GM23338 (cell line): ENCODE measurements around the gene ZZZ3. TPM values are rescaled to one million over a fixed set of nuclear protein-coding genes. Genes with fewer than 3 reads are reported as not detected.

Experiments used
- ATAC-seq: fragments of 200-7000 bp; cut with Tn5 transposase; 3 replicates; pipeline ENCODE4 v1.9.1; 2020
- DNase-seq: peaks from one replicate; pipeline ENCODE4 v3.0.0-alpha.2; 2015; ENCODE audit warnings: low spot score
- H2AFZ ChIP-seq: fragments of 200-600 bp; sonication (generic); 2 replicates; pipeline ENCODE4 v1.8.0; 2016; ENCODE audit warnings: antibody characterized with exemption, mild to moderate bottlenecking, moderate library complexity
- H3F3A ChIP-seq: fragments of 200-600 bp; sonication (generic); replicated peaks from 2 replicates; pipeline ENCODE4 v1.8.0; 2017; ENCODE audit warnings: antibody characterized with exemption, mixed run types, low read depth
- H3K27ac ChIP-seq: fragments of 200-600 bp; sonication (generic); 2 replicates; pipeline ENCODE4 v1.6.1; 2016; ENCODE audit warnings: low read depth
- H3K27me3 ChIP-seq: fragments of 200-600 bp; sonication (generic); 2 replicates; pipeline ENCODE4 v1.8.0; 2016; ENCODE audit warnings: mild to moderate bottlenecking, mixed run types, moderate library complexity; ENCODE audit not compliant: insufficient read depth
- H3K36me3 ChIP-seq: fragments of 200-600 bp; sonication (generic); 2 replicates; pipeline ENCODE4 v1.8.0; 2016; ENCODE audit warnings: mild to moderate bottlenecking; ENCODE audit not compliant: insufficient read depth
- H3K4me1 ChIP-seq: fragments of 200-600 bp; sonication (generic); 2 replicates; pipeline ENCODE4 v1.8.0; 2016; ENCODE audit warnings: mild to moderate bottlenecking, moderate library complexity; ENCODE audit not compliant: insufficient read depth
- H3K4me2 ChIP-seq: fragments of 200-600 bp; sonication (generic); 2 replicates; pipeline ENCODE4 v1.7.1; 2017; ENCODE audit warnings: mixed run types
- H3K4me3 ChIP-seq: fragments of 200-600 bp; sonication (generic); 2 replicates; pipeline ENCODE4 v1.6.1; 2016; ENCODE audit warnings: mixed run types
- H3K79me2 ChIP-seq: fragments of 200-600 bp; sonication (generic); replicated peaks from 2 replicates; pipeline ENCODE4 v1.8.0; 2017; ENCODE audit warnings: mild to moderate bottlenecking; ENCODE audit not compliant: insufficient read depth
- H3K9me2 ChIP-seq: fragments of 200-600 bp; sonication (generic); 2 replicates; pipeline ENCODE4 v1.8.0; 2017; ENCODE audit not compliant: insufficient read depth
- H4K20me1 ChIP-seq: fragments of 200-600 bp; sonication (generic); replicated peaks from 2 replicates; pipeline ENCODE4 v1.8.0; 2017; ENCODE audit warnings: mild to moderate bottlenecking; ENCODE audit not compliant: insufficient read depth
- H3K27ac Mint-ChIP-seq: 2 replicates; pipeline ENCODE4 v1.8.0; 2020; ENCODE audit warnings: inconsistent platforms, mild to moderate bottlenecking, moderate library complexity, mixed read lengths
- H3K27me3 Mint-ChIP-seq: 3 replicates; pipeline ENCODE4 v1.8.0; 2022; ENCODE audit warnings: low read depth, mild to moderate bottlenecking, moderate library complexity, mixed read lengths, inconsistent platforms; ENCODE audit not compliant: insufficient read depth, poor library complexity
- H3K36me3 Mint-ChIP-seq: 3 replicates; pipeline ENCODE4 v1.8.0; 2021; ENCODE audit warnings: low read depth, mild to moderate bottlenecking, inconsistent platforms, moderate library complexity, mixed read lengths
- H3K4me1 Mint-ChIP-seq: 3 replicates; pipeline ENCODE4 v1.8.0; 2020; ENCODE audit warnings: mild to moderate bottlenecking, inconsistent platforms, mixed read lengths
- H3K4me3 Mint-ChIP-seq: 3 replicates; pipeline ENCODE4 v1.8.0; 2021; ENCODE audit warnings: moderate library complexity, mild to moderate bottlenecking, inconsistent platforms, mixed read lengths
- H3K9me3 Mint-ChIP-seq: 3 replicates; pipeline ENCODE4 v1.8.0; 2020; ENCODE audit warnings: moderate library complexity, mild to moderate bottlenecking, inconsistent platforms, mixed read lengths
- CREB1 ChIP-seq: fragments of 250-450 bp; sonication (Bioruptor Pico); IDR thresholded peaks from 2 replicates; pipeline ENCODE4 v1.5.0; 2020; ENCODE audit warnings: low read depth, mild to moderate bottlenecking, moderate library complexity
- EZH2 ChIP-seq: fragments of 200-600 bp; sonication (generic); IDR thresholded peaks from one replicate; pipeline ENCODE4 v1.8.0; 2017; ENCODE audit warnings: antibody characterized with exemption, mild to moderate bottlenecking, low read depth; ENCODE audit not compliant: unreplicated experiment
- EZH2phosphoT487 ChIP-seq: fragments of 200-600 bp; sonication (generic); IDR thresholded peaks from one replicate; pipeline ENCODE4 v1.8.1; 2018; ENCODE audit warnings: antibody characterized with exemption; ENCODE audit not compliant: unreplicated experiment
- JUNB ChIP-seq: IDR thresholded peaks from one replicate; pipeline ENCODE4 v1.6.1; 2016; ENCODE audit warnings: antibody characterized with exemption; ENCODE audit not compliant: unreplicated experiment
- NANOG ChIP-seq: IDR thresholded peaks from 2 replicates; pipeline ENCODE4 v1.6.1; 2016; ENCODE audit warnings: antibody characterized with exemption, borderline replicate concordance
- POLR2AphosphoS5 ChIP-seq: IDR thresholded peaks from 2 replicates; pipeline ENCODE4 v1.6.1; 2016; ENCODE audit warnings: antibody characterized with exemption, low read depth
- STAT1 ChIP-seq: IDR thresholded peaks from one replicate; pipeline ENCODE4 v1.6.1; 2016; ENCODE audit warnings: antibody characterized with exemption; ENCODE audit not compliant: unreplicated experiment
- ZNF114 ChIP-seq: fragments of 250-450 bp; sonication (Bioruptor Pico); IDR thresholded peaks from 2 replicates; pipeline ENCODE4 v1.5.0; 2020; ENCODE audit warnings: mild to moderate bottlenecking, moderate library complexity
- ZNF331 ChIP-seq: fragments of 250-450 bp; sonication (Bioruptor Pico); IDR thresholded peaks from 2 replicates; pipeline ENCODE4 v1.5.0; 2020; ENCODE audit warnings: low read depth, mild to moderate bottlenecking, moderate library complexity
- polyA plus RNA-seq: library from polyadenylated mRNA; unstranded; fragments of >200 nt; fragmentation: Nextera tagmentation; extraction: Ambion mirVana; gene quantifications from 2 replicates; pipeline ENCODE4 v1.2.1, GENCODE V29; 2016
- total RNA-seq: library from RNA; depleted of rRNA; stranded (reverse); fragments of >200 nt; shearing (Covaris generic); gene quantifications from 2 replicates; pipeline ENCODE4 v1.2.3, GENCODE V29; 2014
- TF ChIP-seq, protein P1 (sequence below), 2 experiments: fragments of 200-600 bp in 1 of 2; sonication (generic) in 1 of 2; conservative IDR thresholded peaks; 2 replicates each; pipeline versions ENCODE4 v1.5.1 to v1.6.1; 2016 to 2017; ENCODE audit warnings: antibody characterized with exemption in 2 of 2, low read depth in 2 of 2, mild to moderate bottlenecking in 2 of 2, moderate library complexity in 1 of 2
- TF ChIP-seq, protein P2 (sequence below): fragments of 250-450 bp; sonication (Bioruptor Pico); IDR thresholded peaks from 2 replicates; pipeline ENCODE4 v1.5.0; 2020; ENCODE audit warnings: mild to moderate bottlenecking, moderate library complexity
- TF ChIP-seq, protein P3 (sequence below): IDR thresholded peaks from one replicate; pipeline ENCODE4 v1.6.1; 2018; ENCODE audit warnings: antibody characterized with exemption; ENCODE audit not compliant: unreplicated experiment
- TF ChIP-seq, protein P4 (sequence below): IDR thresholded peaks from 2 replicates; pipeline ENCODE4 v1.6.1; 2016; ENCODE audit warnings: antibody characterized with exemption

Gene ZZZ3
- total and polyA plus RNA-seq, 2 experiments from 2014 or later = 33.4 to 107 TPM

DNA sequence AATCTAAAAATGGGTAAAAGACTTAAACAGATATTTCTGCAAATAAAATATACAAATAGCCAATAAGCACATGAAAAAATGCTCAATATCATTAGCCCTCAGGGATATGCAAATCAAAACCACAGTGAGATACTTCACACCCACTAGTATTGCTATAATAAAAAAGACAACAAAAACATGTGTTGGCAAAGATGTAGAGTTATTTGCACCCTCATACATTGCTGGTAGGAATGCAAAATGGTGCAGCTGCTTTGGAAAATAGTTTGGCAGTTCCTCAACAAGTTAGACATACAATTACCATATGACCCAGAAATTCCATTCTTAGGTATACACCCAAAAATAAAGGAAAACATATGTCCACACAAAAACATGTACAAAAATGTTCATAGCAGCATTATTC is 30.2 kb downstream of the ZZZ3 start:
- Mint-ChIP-seq H3K27me3 (peaks cover 2% of the 10 kb centered on the region), H3K9me3 (peaks cover 34% of the 10 kb centered on the region), H3K27ac (no peak overlapping the region), H3K36me3 (peaks cover 47% of the 10 kb centered on the region), H3K4me3 (no peak overlapping the region), H3K4me1 (no peaks in the 10 kb centered on the region)
- peaks cover 5% of the 10 kb centered on the region; the same call in 1 of the 2 replicates for H4K20me1 ChIP-seq
- TF ChIP-seq, protein P1, sequence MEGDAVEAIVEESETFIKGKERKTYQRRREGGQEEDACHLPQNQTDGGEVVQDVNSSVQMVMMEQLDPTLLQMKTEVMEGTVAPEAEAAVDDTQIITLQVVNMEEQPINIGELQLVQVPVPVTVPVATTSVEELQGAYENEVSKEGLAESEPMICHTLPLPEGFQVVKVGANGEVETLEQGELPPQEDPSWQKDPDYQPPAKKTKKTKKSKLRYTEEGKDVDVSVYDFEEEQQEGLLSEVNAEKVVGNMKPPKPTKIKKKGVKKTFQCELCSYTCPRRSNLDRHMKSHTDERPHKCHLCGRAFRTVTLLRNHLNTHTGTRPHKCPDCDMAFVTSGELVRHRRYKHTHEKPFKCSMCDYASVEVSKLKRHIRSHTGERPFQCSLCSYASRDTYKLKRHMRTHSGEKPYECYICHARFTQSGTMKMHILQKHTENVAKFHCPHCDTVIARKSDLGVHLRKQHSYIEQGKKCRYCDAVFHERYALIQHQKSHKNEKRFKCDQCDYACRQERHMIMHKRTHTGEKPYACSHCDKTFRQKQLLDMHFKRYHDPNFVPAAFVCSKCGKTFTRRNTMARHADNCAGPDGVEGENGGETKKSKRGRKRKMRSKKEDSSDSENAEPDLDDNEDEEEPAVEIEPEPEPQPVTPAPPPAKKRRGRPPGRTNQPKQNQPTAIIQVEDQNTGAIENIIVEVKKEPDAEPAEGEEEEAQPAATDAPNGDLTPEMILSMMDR (conservative IDR thresholded peaks at IDR 0.05; ENCODE audit: low read depth in 2 of 2) = no peak
- TF ChIP-seq NANOG = no peak
- TF ChIP-seq, protein P2, sequence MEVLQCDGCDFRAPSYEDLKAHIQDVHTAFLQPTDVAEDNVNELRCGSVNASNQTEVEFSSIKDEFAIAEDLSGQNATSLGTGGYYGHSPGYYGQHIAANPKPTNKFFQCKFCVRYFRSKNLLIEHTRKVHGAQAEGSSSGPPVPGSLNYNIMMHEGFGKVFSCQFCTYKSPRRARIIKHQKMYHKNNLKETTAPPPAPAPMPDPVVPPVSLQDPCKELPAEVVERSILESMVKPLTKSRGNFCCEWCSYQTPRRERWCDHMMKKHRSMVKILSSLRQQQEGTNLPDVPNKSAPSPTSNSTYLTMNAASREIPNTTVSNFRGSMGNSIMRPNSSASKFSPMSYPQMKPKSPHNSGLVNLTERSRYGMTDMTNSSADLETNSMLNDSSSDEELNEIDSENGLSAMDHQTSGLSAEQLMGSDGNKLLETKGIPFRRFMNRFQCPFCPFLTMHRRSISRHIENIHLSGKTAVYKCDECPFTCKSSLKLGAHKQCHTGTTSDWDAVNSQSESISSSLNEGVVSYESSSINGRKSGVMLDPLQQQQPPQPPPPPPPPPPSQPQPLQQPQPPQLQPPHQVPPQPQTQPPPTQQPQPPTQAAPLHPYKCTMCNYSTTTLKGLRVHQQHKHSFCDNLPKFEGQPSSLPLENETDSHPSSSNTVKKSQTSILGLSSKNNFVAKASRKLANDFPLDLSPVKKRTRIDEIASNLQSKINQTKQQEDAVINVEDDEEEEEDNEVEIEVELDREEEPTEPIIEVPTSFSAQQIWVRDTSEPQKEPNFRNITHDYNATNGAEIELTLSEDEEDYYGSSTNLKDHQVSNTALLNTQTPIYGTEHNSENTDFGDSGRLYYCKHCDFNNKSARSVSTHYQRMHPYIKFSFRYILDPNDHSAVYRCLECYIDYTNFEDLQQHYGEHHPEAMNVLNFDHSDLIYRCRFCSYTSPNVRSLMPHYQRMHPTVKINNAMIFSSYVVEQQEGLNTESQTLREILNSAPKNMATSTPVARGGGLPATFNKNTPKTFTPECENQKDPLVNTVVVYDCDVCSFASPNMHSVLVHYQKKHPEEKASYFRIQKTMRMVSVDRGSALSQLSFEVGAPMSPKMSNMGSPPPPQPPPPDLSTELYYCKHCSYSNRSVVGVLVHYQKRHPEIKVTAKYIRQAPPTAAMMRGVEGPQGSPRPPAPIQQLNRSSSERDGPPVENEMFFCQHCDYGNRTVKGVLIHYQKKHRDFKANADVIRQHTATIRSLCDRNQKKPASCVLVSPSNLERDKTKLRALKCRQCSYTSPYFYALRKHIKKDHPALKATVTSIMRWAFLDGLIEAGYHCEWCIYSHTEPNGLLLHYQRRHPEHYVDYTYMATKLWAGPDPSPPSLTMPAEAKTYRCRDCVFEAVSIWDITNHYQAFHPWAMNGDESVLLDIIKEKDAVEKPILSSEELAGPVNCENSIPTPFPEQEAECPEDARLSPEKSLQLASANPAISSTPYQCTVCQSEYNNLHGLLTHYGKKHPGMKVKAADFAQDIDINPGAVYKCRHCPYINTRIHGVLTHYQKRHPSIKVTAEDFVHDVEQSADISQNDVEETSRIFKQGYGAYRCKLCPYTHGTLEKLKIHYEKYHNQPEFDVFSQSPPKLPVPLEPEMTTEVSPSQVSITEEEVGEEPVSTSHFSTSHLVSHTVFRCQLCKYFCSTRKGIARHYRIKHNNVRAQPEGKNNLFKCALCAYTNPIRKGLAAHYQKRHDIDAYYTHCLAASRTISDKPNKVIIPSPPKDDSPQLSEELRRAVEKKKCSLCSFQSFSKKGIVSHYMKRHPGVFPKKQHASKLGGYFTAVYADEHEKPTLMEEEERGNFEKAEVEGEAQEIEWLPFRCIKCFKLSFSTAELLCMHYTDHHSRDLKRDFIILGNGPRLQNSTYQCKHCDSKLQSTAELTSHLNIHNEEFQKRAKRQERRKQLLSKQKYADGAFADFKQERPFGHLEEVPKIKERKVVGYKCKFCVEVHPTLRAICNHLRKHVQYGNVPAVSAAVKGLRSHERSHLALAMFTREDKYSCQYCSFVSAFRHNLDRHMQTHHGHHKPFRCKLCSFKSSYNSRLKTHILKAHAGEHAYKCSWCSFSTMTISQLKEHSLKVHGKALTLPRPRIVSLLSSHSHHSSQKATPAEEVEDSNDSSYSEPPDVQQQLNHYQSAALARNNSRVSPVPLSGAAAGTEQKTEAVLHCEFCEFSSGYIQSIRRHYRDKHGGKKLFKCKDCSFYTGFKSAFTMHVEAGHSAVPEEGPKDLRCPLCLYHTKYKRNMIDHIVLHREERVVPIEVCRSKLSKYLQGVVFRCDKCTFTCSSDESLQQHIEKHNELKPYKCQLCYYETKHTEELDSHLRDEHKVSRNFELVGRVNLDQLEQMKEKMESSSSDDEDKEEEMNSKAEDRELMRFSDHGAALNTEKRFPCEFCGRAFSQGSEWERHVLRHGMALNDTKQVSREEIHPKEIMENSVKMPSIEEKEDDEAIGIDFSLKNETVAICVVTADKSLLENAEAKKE (CRISPR knock-in tag) = no peak
- no peak for TF ChIP-seq STAT1
- no peak for TF ChIP-seq ZNF114 (CRISPR knock-in tag)
- TF ChIP-seq, protein P3, sequence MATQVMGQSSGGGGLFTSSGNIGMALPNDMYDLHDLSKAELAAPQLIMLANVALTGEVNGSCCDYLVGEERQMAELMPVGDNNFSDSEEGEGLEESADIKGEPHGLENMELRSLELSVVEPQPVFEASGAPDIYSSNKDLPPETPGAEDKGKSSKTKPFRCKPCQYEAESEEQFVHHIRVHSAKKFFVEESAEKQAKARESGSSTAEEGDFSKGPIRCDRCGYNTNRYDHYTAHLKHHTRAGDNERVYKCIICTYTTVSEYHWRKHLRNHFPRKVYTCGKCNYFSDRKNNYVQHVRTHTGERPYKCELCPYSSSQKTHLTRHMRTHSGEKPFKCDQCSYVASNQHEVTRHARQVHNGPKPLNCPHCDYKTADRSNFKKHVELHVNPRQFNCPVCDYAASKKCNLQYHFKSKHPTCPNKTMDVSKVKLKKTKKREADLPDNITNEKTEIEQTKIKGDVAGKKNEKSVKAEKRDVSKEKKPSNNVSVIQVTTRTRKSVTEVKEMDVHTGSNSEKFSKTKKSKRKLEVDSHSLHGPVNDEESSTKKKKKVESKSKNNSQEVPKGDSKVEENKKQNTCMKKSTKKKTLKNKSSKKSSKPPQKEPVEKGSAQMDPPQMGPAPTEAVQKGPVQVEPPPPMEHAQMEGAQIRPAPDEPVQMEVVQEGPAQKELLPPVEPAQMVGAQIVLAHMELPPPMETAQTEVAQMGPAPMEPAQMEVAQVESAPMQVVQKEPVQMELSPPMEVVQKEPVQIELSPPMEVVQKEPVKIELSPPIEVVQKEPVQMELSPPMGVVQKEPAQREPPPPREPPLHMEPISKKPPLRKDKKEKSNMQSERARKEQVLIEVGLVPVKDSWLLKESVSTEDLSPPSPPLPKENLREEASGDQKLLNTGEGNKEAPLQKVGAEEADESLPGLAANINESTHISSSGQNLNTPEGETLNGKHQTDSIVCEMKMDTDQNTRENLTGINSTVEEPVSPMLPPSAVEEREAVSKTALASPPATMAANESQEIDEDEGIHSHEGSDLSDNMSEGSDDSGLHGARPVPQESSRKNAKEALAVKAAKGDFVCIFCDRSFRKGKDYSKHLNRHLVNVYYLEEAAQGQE = no peak
- no peak for TF ChIP-seq ZNF331 (CRISPR knock-in tag)
- TF ChIP-seq POLR2AphosphoS5 = no peak
- TF ChIP-seq, protein P4, sequence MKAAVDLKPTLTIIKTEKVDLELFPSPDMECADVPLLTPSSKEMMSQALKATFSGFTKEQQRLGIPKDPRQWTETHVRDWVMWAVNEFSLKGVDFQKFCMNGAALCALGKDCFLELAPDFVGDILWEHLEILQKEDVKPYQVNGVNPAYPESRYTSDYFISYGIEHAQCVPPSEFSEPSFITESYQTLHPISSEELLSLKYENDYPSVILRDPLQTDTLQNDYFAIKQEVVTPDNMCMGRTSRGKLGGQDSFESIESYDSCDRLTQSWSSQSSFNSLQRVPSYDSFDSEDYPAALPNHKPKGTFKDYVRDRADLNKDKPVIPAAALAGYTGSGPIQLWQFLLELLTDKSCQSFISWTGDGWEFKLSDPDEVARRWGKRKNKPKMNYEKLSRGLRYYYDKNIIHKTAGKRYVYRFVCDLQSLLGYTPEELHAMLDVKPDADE = no peak
- no peak for TF ChIP-seq JUNB
- TF ChIP-seq EZH2 = no peak
- no peak for TF ChIP-seq CREB1
- no peak for TF ChIP-seq EZH2phosphoT487
- peaks cover 4% of the 10 kb centered on the region; the same call in 1 of the 2 replicates for H3K36me3 ChIP-seq
- H2AFZ ChIP-seq = no peak overlapping the region
- no peak for DNase-seq
- H3K27ac ChIP-seq = no peak overlapping the region
- no peaks in the 10 kb centered on the region for H3K27me3 ChIP-seq
- no peak overlapping the region for H3K4me3 ChIP-seq
- H3K4me2 ChIP-seq = no peak overlapping the region
- H3K9me2 ChIP-seq = no peaks in the 10 kb centered on the region
- no peaks in the 10 kb centered on the region for H3F3A ChIP-seq
- ATAC-seq = no peak
- no peaks in the 10 kb centered on the region for H3K4me1 ChIP-seq
- peaks cover 100% of the 10 kb centered on the region for H3K79me2 ChIP-seq
